Islet of Langerhans (tissue), 1 donor: ENCODE data around the gene CALHM2.

Experiments used
- FAIRE-seq: peaks from one replicate; lab custom pipeline; 2011; peaks lifted over from hg19 to GRCh38; lab: Jason Lieb, UNC

The CALHM2 gene

DNA sequence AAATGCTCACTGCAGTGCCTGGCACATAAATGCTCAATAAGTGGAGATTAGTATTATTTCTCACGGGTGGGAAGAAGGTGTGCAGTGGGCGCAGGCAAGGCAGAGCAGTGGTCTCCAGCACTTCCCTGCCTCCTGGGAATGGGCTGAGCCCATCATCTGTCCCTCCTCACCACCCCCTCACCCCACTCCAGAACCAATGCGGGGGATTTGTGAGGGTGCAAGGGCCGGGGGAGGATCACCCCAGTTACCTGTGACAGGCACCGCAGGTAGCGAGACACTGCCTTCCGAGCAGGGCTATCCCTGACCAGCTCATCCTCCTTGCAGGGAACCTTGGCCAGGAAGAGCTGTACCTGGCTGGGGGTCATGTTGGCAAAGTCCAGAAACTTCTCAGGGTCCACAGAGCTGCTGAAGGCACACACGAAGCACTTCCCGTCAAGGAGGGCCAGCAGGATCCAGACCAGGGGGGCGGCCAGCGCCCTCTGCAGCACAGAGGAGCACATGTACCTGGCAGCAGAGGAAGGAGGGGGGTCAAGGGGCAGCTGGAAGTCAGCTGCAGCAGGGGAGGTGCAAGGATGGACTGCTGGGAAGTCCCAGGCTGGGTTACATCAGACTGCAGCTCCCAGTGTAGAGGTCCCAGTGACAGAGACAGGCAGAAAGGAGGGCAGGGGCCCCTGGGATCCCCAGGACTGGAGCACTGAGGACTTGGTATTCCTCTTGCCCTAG, 24.0 kb upstream of the CALHM2 start:
- no peak for FAIRE-seq

DNA sequence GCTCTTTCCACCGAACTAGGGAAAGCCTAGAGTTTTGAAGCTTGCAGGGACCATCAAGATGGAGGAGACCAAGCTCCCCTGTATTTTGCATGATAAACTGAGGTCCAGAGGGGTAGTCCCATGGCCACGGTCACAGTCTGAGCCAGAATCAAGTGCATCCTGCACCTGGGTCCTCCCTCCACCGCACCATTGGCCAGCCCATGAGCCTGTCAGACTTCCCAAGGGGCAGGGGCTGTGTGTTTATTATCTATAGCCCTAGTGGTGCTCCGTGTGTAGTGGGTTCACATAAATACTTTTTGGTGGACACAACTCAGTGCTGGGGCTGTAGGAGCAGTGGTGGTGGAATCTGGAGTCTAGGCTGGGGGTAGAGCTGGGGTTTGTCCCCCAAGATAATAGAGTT, 23.3 kb upstream of the CALHM2 start:
- no peak for FAIRE-seq

DNA sequence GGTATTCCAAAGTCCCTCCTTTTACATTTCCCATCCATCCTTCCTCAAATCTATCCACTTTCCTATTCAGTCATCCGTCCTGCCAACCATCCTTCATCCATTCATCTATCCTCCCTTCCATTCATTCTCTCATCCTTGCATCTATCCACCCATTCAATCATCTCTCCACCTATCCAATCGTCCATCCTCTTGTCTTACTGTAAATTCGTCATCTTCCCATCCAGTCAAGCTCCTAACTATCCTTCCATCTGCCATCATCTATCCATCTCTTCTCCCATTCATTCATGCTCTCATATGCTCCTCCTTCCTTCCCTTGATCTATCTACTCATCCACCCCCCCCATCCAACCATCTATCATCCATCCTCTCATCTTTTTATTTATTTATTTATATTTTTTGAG, 21.9 kb upstream of the CALHM2 start:
- FAIRE-seq, result no peak

DNA sequence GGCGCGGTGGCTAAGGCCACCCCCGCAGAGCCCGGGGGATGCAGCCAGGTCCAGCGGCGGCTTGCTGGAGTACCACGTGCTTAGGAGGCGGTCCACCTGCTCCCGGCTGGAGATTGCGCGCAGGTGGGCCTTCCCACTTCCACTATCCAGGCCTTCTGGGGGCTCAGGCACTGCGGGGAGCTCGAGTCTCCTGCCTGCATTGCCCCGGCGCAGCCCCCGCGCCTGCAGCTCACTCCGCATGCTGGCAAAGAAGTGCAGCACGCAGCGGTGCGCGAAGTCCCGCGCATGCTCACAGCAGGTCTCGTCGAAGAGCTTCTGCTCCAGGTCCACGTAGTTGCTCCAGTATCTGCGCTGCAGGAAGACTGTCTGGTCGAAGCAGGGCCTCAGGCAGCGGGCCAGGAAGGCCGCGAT, 21.1 kb upstream of the CALHM2 start:
- no peak for FAIRE-seq

DNA sequence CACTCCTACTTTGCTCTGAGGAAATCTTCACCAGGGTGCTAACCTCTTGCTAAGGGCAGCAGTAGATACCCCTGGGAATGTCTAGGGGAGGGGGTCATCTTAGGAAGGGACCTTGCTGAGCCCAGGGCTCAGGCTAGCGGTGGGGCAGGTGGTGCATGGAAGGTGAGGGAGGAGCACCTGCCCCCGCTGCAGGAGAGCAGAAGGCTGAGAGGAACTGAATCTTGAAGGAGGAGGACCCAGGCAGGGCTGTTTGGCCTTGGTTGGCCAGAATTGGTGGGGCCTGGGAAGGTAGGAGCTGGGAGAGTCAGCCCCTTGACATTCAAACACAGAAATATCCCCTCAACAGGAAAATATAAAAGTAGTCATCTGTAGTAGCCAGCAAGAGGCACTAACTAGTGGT, 19.8 kb upstream of the CALHM2 start:
- no peak for FAIRE-seq

DNA sequence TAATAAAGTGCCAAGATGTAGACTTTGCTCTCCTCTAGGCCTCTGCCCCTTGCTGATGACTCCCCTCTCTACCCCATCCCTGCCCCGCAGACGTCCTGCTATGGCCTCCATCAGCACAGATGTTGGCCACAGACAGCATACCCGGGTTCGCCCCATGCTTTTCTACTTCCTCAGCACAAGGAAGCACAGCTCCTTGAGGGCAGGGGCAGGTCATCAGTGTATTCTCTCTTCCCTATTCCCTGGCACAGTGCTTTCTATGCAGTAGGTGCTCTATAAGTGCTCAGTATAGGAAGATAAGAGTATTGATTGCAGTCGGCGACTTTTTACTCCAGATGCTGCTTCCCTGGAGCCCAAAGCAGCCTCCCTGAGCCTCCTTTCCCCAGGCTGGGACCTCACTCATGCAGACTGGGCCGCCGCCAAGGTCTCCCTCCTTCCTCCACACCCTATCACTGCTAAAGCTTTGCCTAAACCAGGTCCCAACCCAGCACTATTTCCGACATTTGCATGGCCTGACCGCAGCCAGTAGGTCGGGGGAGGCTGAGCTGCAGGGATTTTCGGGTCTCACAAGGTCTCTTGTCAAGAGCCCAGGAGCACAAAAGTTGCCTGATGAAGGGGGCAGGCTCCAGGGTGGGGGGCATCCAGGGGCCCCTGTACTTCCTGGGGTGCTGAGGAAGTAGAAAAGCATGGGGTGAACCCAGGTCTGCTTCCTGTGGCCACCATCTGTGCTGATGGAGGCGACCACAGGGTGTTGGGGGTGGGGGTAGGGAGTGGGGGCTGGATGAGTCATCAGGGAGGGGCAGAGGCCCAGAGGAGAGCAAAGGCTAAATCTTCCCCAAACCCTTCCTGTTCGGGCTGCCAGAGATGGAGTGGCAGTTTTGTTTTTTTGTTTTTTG, 18.8 kb upstream of the CALHM2 start:
- FAIRE-seq, result no peak

DNA sequence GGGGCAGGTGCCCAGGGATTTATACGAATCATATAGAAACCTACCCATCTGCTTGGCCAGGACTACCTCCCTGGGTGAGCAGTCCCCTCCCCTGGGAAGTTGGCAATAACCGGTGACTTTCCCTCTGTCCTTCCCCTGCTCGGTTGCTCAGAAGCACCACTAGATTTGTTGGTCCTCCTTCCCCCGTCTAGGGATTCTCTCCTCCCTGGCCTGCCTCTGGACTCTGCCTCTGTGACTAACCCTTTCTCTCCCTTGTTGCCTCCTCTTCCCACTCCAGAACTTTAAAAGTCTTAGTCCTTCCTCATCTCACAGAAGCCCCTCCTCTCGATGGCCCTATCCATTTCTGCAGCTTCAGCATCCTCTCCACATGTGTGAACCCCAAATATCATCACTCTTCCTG, 17.0 kb upstream of the CALHM2 start:
- no peak for FAIRE-seq

DNA sequence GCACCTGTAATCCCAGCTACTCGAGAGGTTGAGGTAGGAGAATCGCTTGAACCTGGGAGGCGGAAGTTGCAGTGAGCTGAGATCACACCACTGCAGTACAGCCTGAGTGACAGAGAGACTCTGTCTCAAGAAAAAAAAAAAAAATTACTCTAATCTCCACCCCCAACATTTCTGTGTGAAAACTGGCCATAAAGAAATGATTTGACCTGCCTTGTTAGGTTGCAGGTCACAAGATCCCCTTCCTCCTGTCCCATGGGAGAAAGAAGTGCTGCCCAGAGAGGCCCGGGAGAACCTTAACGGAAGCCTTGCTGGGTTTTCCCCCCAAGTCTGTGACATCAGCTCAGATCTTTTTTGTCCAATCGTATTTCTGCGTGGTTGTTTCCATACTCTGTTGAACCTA, 15.2 kb upstream of the CALHM2 start:
- FAIRE-seq, result no peak

DNA sequence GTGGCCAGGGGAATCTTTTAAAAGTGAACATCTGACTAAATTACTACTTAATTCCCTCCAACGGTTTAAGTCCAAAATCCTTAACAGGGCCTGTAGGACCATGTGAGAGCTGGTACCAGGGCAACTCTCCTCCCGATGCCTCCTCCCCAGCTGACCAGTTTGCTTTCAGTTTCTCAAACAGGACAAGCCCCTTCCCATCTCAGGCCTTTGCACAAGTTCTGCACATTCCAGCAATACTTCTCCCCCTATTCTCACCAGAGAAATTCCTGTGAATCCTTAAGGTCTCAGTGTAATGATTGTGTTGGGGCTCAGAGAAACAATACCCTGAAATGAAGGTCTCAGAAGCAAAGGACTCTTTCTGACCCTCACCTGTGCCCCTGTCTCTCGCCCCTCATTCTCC, 14.6 kb upstream of the CALHM2 start:
- FAIRE-seq, result no peak

DNA sequence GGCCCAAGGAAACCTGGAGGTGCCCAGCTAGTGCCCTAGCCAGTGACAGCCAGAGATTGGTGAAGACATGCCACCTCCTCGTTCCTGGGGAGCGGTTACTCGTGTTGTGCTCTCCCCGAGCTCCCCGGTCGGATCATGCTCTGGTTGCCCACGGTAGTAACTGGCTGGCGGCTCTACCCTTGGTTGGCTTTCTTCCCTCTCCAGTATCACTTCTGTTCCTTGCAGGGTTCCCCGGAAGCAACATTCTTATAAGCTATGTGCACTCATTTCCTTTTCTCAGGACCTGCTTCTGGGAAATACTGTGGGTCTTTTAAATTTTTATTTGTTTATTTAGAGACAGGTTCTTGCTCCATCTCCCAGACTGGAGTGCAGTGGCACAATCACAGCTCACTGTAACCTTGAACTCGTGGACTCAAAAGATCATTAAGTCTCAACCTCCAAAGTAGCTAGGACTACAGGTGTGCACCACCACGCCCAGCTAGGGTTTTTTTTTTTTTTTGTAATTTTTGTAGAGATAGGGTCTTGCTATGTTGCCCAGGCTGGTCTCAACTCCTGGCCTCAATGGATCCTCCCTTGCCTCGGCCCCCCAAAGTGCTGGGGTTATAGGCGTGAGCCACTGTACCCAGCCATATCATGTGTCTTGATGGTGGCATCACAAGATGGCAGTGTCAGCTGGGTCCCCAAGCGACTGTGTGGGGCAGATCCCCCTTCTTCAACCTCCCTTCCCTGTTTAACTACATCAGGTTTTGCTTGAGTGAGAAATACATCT, 13.4 kb upstream of the CALHM2 start:
- no peak for FAIRE-seq

DNA sequence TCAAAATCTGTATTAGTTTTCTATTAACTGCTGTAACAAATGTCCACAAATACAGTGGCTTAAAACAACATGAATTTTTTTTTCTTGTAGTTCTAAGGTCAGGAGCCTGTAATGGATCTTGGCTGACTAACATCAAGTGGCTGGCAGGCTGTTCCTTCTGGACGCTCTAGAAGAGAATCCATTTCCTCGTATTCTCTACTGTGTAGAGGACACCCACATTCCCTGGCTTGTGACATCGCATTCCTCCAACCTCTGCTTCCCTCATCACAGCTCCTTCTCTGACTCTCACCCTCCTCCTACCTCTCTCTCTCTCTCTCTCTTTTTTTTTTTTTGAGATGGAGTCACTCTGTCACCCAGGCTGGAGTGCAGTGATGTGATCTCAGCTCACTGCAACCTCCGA, 11.3 kb upstream of the CALHM2 start:
- FAIRE-seq, result no peak

DNA sequence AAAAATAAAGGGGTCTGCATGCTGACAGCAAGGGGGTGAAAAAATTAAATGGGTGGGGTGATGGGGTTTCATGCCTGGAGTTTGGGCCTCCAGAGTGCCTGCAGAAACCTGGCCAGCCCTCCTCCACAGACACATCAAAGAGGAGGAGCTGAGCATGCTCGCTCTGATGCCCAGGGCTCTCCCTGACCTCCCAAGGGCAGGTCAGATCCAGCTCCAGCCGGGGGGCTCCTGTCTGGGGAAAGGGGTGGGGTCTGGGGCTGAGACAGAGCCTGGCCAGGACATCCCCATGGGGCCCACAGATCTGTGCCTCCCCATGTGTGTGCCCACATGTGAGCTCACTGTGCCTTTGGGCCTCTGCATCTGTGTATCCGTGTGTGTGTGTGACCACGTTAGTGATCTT, 7.4 kb upstream of the CALHM2 start:
- no peak for FAIRE-seq

DNA sequence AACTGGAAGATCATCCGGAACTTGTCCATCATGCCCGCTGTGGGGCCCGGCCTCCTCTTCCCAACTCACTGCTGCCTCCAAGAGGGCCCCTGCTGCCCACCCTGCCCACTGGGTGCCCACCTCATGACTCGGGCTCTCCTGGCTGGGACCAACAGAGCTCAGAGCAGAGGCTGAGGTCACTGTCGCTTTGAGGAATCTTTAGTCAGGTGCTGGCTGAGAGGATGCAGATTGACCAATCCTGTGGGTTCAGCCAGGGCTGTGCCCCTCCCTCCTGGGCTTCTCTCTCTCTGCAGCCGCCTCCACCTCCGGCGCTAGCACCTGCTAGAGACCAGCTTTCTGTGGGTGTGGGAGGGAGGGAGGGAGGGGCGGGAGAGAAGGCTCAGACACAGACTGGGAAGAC, 6.5 kb upstream of the CALHM2 start, which contains the start of gene CALHM1:
TSS of gene CALHM1 (minus strand) at position 181 of the 400 bp plus-strand sequence. CDS start at position 32, 149 bp downstream.
- no peak for FAIRE-seq

DNA sequence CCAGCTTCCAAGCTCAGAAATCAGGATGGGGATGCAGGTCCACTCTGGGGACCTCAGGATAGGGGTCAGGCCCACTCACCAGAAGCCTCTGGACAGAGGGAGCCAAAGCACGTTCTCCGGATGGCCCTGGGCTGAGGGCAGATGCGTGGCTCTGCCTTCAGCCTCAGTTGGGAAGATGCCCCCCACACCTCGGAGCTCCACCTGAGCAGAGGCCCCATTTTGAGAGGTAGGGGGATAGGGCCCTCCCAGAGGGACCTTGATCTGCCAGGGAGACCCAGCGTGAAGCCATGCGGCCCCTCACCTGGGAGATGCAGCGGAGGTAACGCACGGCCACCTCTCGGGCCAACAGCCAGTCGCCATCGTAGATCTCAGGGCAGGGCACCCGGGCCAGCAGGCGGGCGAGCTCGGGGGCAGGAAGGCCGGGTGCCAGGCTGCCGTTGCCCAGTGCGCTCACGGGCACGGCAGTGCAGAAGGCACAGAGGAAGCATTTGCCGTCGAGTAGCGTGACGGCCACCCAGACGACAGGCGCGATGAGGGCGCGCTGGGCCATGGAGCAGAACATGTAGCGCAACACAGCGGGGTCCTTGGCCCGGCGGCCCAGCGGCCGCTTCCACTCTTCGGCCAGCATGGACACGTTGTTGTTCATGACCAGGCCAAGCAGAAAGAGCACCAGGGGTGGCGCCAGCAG, 5.9 kb upstream of the CALHM2 start:
- FAIRE-seq, result no peak

DNA sequence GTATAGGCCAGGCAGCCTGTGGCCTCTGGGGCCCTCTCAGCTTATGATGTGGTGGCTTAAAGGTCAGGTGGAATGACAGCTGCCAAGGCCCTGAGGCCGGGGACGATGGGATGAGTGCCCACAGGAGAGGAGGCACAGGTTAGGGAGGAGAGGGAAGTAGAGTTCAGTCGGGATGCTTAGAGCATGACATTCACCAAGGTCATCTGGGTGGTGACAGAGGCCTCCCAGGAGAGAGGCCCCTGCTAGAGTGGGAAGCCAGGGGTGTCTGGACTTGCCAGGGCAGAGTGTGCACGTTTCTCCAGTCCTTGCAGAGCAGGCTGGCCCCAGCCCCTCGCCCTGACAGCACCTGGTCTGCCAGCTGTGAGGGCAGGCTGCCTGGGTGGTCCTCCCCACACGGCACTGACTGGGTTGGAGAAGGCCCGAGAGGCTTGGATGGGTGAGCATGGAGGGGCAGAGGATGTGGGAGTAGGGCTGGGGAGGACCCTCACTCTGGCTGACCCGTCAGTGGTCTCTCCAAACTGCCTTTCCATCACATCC, 5.1 kb upstream of the CALHM2 start:
- no peak for FAIRE-seq

DNA sequence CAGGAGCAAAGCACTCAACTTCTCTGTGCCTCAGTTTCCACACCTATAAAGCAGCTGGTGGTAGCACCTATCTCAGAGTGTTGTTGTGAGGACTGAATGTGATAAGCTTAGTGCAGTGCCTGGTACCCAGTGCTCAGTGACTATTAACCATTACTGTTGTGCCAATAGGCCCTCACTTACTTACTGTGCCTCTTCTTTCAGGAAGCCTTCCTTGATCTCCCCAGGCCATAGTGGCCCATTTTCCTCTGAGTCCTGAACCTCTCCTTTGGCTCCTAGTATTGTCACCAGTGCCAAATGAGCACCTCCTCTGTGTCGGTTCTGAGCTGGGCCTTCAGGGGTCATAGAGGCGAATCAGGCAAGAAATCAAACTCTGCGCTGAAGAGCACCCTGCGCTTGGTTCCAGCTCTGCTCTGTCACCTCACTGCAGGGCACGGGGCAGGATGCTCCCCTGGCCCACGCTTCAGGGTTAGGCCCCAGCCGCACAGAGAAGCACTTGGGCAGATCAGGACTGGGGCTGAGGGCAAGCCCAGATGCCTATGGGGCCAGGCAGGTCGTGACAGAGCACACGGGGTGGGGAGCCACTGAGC, 4.0 kb upstream of the CALHM2 start:
- FAIRE-seq, result no peak

DNA sequence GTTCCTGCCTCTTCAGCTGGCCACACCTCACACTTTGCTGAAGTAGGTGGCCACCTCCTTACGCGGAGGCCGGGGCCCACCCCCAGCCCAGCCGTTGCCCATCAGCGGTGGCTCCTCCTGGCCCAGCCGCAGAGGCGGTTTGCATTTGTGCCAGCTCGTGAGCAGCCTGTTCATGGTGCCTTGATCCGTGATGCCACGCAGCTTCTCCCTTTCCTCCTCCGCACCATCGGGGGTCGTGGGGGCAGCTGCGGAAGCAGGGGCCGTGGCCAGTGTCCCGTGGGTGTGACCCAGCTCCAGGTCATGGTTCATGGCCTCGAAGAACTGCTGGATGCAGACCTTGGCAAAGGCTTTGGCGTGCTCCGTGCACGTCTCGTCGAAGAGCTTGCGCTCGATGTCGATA, 3.1 kb upstream of the CALHM2 start:
- FAIRE-seq, result no peak

DNA sequence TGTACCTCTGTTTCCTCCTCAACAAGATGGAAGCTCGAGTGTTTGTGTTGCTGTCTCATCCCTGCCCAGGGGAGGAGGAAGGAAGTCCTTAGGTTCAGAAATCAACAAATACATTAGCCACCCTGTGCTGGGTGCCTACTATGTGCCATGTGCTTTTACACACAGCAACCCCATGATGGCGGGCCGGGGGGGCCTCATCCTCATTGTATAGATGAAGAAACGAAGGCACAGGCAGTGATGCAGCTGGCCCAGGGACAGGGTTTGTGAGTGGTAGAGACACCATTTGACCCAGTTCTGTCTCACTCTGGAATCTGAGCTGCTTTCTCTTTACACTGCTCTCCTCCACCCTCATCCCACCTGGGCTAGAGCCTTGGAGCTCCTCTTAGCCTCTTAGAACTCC, 1.9 kb upstream of the CALHM2 start:
- no peak for FAIRE-seq

DNA sequence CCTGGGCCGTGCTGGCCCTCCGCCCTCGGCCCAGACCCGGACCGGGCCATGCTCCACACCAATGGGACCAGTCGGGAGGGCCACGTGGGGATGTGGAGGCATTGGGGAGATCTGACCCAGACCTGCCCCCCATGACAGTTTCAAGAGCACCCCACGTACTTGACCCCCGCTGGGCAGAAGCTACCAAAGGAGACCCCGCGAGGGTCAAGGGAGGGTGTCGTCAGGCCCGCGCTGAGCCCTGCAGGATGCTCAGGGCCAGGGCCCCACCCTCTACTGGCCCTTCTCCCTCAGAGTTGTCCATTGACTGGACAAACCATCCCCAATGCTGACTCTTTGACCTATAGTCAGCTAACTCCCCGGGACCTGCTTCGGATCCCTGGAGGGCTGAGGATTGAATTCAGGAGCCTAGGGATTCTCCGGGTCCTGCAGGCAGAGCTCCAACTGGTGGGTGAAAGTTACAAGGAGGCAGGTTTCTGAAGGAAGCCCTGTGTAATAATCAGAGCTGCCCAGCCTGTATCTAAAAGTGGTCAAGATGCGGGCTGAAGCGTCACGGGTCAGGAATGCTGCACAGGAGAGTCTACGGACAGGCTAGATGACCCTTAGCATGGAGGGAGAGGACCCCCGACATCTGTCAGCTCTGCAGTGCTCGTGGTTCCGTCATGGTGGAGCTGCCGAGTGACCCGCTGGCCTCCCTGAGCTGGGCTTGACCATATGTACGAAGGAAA, 498 bp upstream of the CALHM2 start:
- no peak for FAIRE-seq

DNA sequence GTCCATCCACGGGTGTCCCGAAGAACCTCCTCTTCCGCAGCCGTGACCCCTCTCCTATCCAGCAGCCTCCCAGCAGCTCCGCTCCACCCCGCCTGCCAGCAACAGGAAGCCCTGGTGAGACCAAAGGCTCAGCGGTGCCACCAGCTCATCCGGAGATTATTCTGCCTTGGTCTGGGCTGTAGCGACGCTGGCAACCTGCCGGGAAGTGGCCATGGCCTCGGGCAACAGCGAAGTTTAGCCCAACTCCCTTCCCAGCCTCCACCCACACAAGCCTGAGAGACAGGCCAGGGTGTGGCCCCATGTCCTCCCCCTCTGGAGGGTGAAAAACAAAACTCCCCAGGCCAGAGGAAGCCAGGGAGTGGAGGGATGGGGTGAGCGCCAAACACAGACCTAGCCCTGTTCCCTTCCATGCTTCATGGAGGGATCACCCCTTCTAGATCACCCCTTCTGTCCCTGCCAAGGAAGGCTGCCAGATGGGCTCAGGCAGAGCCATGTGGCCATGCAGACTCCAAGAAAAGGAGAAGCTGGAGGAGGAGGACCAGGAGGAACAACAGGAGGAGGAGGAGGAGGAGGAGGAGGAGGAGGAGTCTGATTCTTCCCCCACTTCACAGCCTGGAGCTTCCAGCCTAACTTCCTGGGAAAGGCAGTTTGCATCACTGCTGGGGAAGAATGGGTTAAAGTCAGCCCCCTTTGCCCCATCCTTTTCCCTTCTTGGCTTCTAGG, 918 bp downstream of the CALHM2 start:
- FAIRE-seq, result no peak
